Mammary epithelial cell (primary cell): ENCODE results near the gene ZSCAN21.

ENCODE experiments used
- EZH2 ChIP-seq: IDR thresholded peaks from 2 replicates; pipeline ENCODE4 v1.6.1; 2012; ENCODE audit warnings: low read length, inconsistent platforms, borderline replicate concordance
- TF ChIP-seq, protein P1 (sequence below), 2 donors: IDR thresholded peaks in 1 of 2; conservative IDR thresholded peaks in 1 of 2; 2 replicates each; pipeline ENCODE4 v1.5.1; 2011 to 2012; ENCODE audit warnings: inconsistent platforms in 2 of 2, low read length in 2 of 2, mild to moderate bottlenecking in 2 of 2, control low read depth in 1 of 2, low read depth in 1 of 2; ENCODE audit not compliant: insufficient read depth in 1 of 2; ENCODE audit errors: extremely low read depth in 1 of 2

DNA sequence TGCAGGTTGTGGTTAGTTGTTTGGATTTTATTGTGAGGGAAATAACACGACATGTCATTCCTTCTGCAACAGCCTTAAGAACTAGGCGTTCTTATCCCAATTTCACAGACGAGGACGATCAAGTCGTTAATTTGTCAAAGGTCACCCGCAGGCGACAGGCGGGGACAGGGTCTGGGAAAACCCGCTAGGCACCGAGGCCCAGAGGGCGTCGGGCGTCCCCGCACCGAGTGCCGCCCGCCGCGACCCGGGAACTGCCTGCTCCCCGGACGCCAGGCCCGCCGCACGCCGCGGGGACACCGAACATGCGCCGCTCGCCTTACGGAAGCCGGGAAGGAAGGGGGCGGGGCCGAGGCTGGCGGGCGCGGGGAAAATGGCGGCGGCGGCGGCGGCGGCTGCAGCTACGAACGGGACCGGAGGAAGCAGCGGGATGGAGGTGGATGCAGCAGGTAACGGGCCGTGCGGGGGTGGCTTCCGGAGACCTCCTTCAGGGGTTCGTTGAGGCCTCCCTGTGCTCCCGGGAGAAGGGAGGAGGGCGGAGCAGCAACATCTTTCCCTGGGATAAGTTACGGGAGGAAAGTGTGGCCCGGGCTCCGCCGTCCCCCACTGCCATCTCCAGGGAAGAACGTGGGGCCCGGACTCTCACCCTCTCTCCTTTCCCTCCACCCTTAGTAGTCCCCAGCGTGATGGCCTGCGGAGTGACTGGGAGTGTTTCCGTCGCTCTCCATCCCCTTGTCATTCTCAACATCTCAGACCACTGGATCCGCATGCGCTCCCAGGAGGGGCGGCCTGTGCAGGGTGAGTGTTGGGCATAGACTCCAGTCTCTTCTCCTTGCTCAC lies 39.3 kb downstream of the ZSCAN21 start, which contains the start of gene COPS6:
- TF ChIP-seq, protein P1, sequence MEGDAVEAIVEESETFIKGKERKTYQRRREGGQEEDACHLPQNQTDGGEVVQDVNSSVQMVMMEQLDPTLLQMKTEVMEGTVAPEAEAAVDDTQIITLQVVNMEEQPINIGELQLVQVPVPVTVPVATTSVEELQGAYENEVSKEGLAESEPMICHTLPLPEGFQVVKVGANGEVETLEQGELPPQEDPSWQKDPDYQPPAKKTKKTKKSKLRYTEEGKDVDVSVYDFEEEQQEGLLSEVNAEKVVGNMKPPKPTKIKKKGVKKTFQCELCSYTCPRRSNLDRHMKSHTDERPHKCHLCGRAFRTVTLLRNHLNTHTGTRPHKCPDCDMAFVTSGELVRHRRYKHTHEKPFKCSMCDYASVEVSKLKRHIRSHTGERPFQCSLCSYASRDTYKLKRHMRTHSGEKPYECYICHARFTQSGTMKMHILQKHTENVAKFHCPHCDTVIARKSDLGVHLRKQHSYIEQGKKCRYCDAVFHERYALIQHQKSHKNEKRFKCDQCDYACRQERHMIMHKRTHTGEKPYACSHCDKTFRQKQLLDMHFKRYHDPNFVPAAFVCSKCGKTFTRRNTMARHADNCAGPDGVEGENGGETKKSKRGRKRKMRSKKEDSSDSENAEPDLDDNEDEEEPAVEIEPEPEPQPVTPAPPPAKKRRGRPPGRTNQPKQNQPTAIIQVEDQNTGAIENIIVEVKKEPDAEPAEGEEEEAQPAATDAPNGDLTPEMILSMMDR (conservative IDR thresholded peaks at IDR 0.05 in 1 of 2, IDR thresholded peaks at IDR 0.05 in 1 of 2; ENCODE audit: extremely low read depth in 1 of 2, insufficient read depth in 1 of 2, low read depth in 1 of 2, low read length in 2 of 2) = no peak
- no peak for TF ChIP-seq EZH2
